H1 (cell line): ENCODE data around the gene MOB2.

Experiments
- CTCF ChIP-seq, 3 experiments: IDR thresholded peaks; 1 replicate in 2 of 3; 2 replicates in 1 of 3; pipeline versions ENCODE4 v1.5.1 to v1.6.1; 2011; ENCODE audit warnings: low read length in 3 of 3, mild to moderate bottlenecking in 3 of 3, inconsistent platforms in 2 of 3, low read depth in 1 of 3, moderate library complexity in 1 of 3; ENCODE audit not compliant: insufficient read depth in 1 of 3; ENCODE audit errors: control extremely low read depth in 1 of 3
- EP300 ChIP-seq, 2 experiments: IDR thresholded peaks; 1 replicate in 1 of 2; 2 replicates in 1 of 2; pipeline ENCODE4 v1.6.1; 2011 to 2012; ENCODE audit warnings: low read depth in 2 of 2, low read length in 2 of 2, mild to moderate bottlenecking in 2 of 2, borderline replicate concordance in 1 of 2, inconsistent platforms in 1 of 2, moderate library complexity in 1 of 2
- JUN ChIP-seq: IDR thresholded peaks from 2 replicates; pipeline ENCODE4 v1.6.1; 2011; ENCODE audit warnings: low read depth, mild to moderate bottlenecking, improper control_type of control experiment, low read length
- NRF1 ChIP-seq: IDR thresholded peaks from 2 replicates; pipeline ENCODE4 v1.6.1; 2011; ENCODE audit warnings: mild to moderate bottlenecking, low read depth, low read length, improper control_type of control experiment
- RAD21 ChIP-seq, 2 experiments: IDR thresholded peaks in 1 of 2; conservative IDR thresholded peaks in 1 of 2; 2 replicates each; pipeline ENCODE4 v1.6.1; 2011; ENCODE audit warnings: low read depth in 2 of 2, low read length in 2 of 2, improper control_type of control experiment in 1 of 2, inconsistent platforms in 1 of 2, mild to moderate bottlenecking in 1 of 2, moderate library complexity in 1 of 2
- SP4 ChIP-seq: IDR thresholded peaks from 2 replicates; pipeline ENCODE4 v1.6.1; 2012; ENCODE audit warnings: low read length, inconsistent platforms
- TBP ChIP-seq: IDR thresholded peaks from 2 replicates; pipeline ENCODE4 v1.6.1; 2011; ENCODE audit warnings: low read depth, low read length, improper control_type of control experiment

- TF ChIP-seq TBP (no peak), NRF1 (no peak), RAD21 (IDR thresholded peaks at IDR 0.05 in 1 of 2, conservative IDR thresholded peaks at IDR 0.05 in 1 of 2; ENCODE audit: low read depth in 2 of 2, low read length in 2 of 2) (no peak), EP300 (IDR thresholded peaks at IDR 0.05; ENCODE audit: borderline replicate concordance in 1 of 2, low read depth in 2 of 2, low read length in 2 of 2) (no peak), CTCF (IDR thresholded peaks at IDR 0.05; ENCODE audit: control extremely low read depth in 1 of 3, insufficient read depth in 1 of 3, low read depth in 1 of 3, low read length in 3 of 3) (no peak), JUN (no peak), SP4 (no peak)
These were observed 44.4 kb downstream of the MOB2 start for GRCh38 chr11:1442163-1442562.
